Glutamatergic neuron (in vitro differentiated cells): ENCODE results near the gene MEF2D. TPM values are rescaled to one million over a fixed set of nuclear protein-coding genes. Genes with fewer than 3 reads are reported as not detected.

Experiments
- DNase-seq: peaks from one replicate; pipeline ENCODE4 v3.0.0; 2022
- H3K27ac Mint-ChIP-seq: one replicate; pipeline ENCODE4 v1.8.0; 2020; ENCODE audit warnings: mild to moderate bottlenecking, mixed read lengths, inconsistent platforms; ENCODE audit not compliant: unreplicated experiment
- H3K27me3 Mint-ChIP-seq: one replicate; pipeline ENCODE4 v1.8.0; 2020; ENCODE audit warnings: mild to moderate bottlenecking, moderate library complexity, mixed read lengths, inconsistent platforms; ENCODE audit not compliant: unreplicated experiment
- H3K36me3 Mint-ChIP-seq: one replicate; pipeline ENCODE4 v1.8.0; 2020; ENCODE audit warnings: mild to moderate bottlenecking, mixed read lengths, inconsistent platforms; ENCODE audit not compliant: unreplicated experiment
- H3K4me1 Mint-ChIP-seq: one replicate; pipeline ENCODE4 v1.8.0; 2020; ENCODE audit warnings: mild to moderate bottlenecking, low read depth, mixed read lengths, inconsistent platforms; ENCODE audit not compliant: unreplicated experiment
- H3K4me3 Mint-ChIP-seq: one replicate; pipeline ENCODE4 v1.8.0; 2020; ENCODE audit warnings: mild to moderate bottlenecking, mixed read lengths, inconsistent platforms; ENCODE audit not compliant: unreplicated experiment
- H3K9me3 Mint-ChIP-seq: one replicate; pipeline ENCODE4 v1.8.0; 2020; ENCODE audit warnings: mild to moderate bottlenecking, moderate library complexity, mixed read lengths, inconsistent platforms; ENCODE audit not compliant: unreplicated experiment
- total RNA-seq: library from RNA; stranded (reverse); fragmentation: NEBNext Ultra II Directional; extraction: Animal tissue kit (Norgen Biotek cat#: 25700); gene quantifications from one replicate; pipeline ENCODE4 v1.2.1, GENCODE V29; 2021; ENCODE audit not compliant: unreplicated experiment
- TF ChIP-seq, protein P1 (sequence below): fragments of 200-600 bp; sonication (generic); IDR thresholded peaks from one replicate; pipeline ENCODE4 v1.5.0; 2021; ENCODE audit not compliant: partially characterized antibody, unreplicated experiment

The MEF2D gene
- total RNA-seq, 1 donor from 2014 or later: 50.0 TPM

DNA sequence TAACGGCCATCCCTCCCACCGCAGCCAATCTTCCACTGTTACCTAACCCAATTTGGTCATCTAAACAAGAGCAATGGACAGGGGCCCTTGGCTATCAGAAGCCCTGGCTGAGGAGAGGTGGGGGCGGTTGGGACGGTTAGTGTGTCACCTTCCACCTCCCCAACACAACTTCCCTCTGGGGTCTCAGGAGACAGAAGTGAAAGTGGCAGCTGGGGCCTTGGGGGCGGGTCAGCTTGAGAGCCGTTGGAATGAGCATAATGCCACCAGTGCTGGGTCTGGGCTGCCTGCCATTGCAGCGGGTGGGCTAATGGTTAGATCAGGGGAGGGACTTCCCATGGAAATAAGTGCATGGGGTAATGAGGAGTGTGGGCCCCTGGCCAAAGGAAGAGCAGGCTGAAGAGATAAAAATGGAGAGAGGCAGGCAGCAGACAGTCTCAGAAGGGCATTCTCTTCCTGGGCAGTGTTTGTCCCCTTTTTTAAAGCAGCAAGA is 7.9 kb downstream of the MEF2D start:
- peaks cover 25% of the 10 kb centered on the region for H3K27me3 Mint-ChIP-seq
- peak overlapping the region; percentile 100 for H3K27ac Mint-ChIP-seq
- TF ChIP-seq, protein P1, sequence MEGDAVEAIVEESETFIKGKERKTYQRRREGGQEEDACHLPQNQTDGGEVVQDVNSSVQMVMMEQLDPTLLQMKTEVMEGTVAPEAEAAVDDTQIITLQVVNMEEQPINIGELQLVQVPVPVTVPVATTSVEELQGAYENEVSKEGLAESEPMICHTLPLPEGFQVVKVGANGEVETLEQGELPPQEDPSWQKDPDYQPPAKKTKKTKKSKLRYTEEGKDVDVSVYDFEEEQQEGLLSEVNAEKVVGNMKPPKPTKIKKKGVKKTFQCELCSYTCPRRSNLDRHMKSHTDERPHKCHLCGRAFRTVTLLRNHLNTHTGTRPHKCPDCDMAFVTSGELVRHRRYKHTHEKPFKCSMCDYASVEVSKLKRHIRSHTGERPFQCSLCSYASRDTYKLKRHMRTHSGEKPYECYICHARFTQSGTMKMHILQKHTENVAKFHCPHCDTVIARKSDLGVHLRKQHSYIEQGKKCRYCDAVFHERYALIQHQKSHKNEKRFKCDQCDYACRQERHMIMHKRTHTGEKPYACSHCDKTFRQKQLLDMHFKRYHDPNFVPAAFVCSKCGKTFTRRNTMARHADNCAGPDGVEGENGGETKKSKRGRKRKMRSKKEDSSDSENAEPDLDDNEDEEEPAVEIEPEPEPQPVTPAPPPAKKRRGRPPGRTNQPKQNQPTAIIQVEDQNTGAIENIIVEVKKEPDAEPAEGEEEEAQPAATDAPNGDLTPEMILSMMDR: no peak
- DNase-seq: no peak
- H3K36me3 Mint-ChIP-seq: no peaks in the 10 kb centered on the region
- H3K4me1 Mint-ChIP-seq: peaks cover 81% of the 10 kb centered on the region
- H3K9me3 Mint-ChIP-seq: peaks cover 40% of the 10 kb centered on the region
- peak overlapping the region; percentile 83 for H3K4me3 Mint-ChIP-seq

DNA sequence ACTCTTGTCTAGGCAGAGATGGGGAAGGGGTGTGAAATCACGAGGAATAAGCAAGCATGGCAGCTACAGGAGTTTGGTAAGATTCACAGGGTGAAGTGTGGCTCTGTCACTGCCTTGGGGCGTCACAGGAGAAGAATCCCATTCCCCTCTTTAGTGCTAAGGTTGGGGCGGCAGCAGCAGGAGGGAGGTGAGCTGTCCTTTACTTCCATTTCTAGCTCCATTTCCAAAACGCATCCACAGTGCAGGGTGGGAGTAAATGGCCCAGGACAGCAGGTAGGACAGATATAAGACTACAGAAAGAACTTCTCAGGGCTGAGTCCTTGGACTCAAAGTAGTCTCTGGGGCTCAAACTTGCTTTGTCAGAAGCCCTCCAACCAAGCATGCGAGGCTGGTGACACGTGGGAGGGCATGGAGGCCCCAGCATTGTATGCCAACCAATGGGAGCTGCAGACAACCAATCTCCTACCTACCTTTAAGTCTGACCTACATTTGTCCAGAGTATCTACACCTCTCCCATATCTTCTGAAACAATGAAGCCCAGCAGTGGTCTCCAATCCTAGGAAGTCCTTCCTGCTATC is 8.5 kb downstream of the MEF2D start:
- H3K36me3 Mint-ChIP-seq: no peaks in the 10 kb centered on the region
- TF ChIP-seq, protein P1: no peak
- peaks cover 25% of the 10 kb centered on the region for H3K27me3 Mint-ChIP-seq
- peaks cover 80% of the 10 kb centered on the region for H3K4me1 Mint-ChIP-seq
- H3K27ac Mint-ChIP-seq: peak overlapping the region; percentile 100
- peaks cover 40% of the 10 kb centered on the region for H3K9me3 Mint-ChIP-seq
- DNase-seq: no peak
- peak overlapping the region; percentile 83 for H3K4me3 Mint-ChIP-seq

DNA sequence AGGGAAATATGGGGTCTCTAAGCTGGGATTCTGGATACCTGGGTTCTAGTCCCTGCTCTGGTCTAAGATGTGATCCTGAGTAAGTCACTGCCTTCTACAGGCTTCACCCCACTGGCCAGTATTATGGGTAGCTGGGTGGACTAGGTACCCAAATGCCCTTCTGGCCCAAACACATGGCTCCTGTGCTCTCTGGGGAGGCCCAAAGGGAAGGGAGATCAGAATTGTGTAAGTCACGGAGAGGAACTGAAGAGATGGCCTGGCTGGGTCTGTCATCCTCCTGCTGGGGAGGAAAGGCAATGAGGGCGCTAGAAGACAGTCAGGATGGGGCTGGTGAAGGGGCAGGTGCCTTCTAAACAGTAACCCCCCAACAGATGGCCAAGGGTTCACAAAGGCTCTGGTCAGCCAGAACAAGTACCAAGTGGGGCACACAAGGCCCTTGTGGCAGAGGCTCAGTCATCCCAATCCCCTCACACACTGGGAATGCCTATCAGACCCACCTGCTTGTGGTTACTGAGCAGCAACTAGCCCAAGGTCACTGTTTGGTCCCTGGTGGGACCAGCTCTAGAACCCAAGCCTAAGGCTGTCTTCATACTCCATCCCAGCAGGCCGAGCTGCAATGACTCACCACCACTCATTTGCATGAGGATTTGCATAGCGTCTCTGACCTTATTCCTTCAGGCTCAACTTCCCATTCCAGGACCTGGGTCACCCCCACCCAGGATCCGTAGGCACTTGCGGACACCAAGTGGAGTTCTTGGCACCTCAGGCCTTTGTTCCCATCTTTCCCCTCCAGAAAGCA is 9.2 kb downstream of the MEF2D start:
- H3K4me3 Mint-ChIP-seq: peak overlapping the region; percentile 83
- peak overlapping the region; percentile 100 for H3K27ac Mint-ChIP-seq

DNA sequence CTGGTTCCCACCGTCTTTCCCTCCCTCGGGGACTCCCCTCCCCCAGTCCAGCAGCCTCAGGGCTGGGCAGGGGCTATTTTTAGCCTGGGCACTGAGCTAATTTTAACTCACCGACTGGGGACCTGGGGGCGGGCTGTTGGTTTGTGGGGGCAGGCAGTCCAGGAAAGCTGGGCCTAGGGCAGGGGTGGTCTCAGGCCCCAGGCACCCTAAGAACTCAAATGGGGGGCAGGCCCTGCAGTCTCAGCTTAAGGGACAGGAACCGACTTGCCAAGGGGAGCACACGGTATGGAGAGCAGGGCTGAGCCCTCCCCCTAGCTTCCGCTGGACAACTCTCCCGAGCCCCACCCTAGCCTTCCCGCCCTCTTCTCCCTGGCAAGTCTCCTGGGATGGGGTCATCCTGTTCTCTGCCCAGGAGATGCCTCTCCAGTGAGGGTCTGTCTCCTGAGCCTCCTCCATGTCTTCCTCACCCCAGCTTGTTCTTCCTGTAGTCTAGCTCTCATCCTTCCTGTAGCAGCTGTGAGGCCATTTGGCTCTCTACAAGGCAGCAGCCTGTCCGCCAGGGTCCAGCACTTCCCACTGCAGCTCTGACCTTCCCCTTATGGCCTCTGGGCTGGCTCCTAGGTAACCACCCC is 10.1 kb downstream of the MEF2D start:
- peaks cover 75% of the 10 kb centered on the region for H3K4me1 Mint-ChIP-seq
- peaks cover 28% of the 10 kb centered on the region for H3K27me3 Mint-ChIP-seq
- TF ChIP-seq, protein P1: peak; percentile 56
- no peaks in the 10 kb centered on the region for H3K36me3 Mint-ChIP-seq
- H3K9me3 Mint-ChIP-seq: peaks cover 36% of the 10 kb centered on the region
- peak overlapping the region; percentile 100 for H3K27ac Mint-ChIP-seq
- DNase-seq: peak; percentile 81
- H3K4me3 Mint-ChIP-seq: peak overlapping the region; percentile 83

More for the DNA sequence above, 9.2 kb downstream of the MEF2D start:
- no peaks in the 10 kb centered on the region for H3K36me3 Mint-ChIP-seq
- peaks cover 29% of the 10 kb centered on the region for H3K27me3 Mint-ChIP-seq
- TF ChIP-seq, protein P1: no peak
- DNase-seq: no peak
- H3K4me1 Mint-ChIP-seq: peaks cover 80% of the 10 kb centered on the region
- H3K9me3 Mint-ChIP-seq: peaks cover 38% of the 10 kb centered on the region
